ENCODE results near the gene GET3. TPM values are rescaled to one million over a fixed set of nuclear protein-coding genes. Genes with fewer than 3 reads are reported as not detected.

Gene GET3
- total and polyA plus RNA-seq, 2 of the 4 experiments (the other 2 are of a cell fraction), result 129 to 152 TPM

DNA sequence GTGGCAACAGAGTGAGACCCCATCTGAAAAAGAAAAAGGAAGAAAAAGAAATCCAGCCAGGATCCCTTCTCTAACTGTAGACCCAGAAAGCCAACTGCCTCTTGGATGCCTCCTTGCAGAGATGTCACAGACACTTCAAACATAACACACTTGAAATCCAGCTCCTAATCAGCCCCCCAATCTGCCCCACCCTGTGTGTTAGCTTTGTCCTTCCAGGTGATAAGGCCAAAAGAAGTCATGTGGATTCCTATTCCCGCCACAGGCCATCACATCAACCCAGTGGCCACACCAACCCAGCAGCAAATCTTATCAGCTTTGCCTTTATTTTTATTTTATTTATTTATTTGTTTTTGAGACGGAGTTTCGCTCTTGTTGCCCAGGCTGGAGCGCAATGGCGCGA is 22.4 kb downstream of the GET3 start:
- H2AK5ac ChIP-seq (ENCODE audit: low read depth, low read length), result no peak overlapping the region
- peaks cover 9% of the 10 kb centered on the region for H3K36me3 ChIP-seq (ENCODE audit: control insufficient read depth, insufficient read depth, low read length)
- intact Hi-C loops (cut with micrococcal nuclease) (loop anchor here (1.0 kb wide), 1 partner anchor 37 kb away; no protein-coding TSS in a partner anchor), in situ Hi-C loops (cut with MboI; ENCODE audit: low sequenced_read_pairs) (no loop called here), dilution Hi-C loops (cut with HindIII; ENCODE audit: low sequenced_read_pairs, unreplicated experiment) (no loop called here)
- no peak overlapping the region for H3K18ac ChIP-seq (ENCODE audit: low read depth, low read length)
- H3K9me1 ChIP-seq (ENCODE audit: insufficient read depth, low read length), result no peaks in the 10 kb centered on the region
- no peak for TF ChIP-seq MAZ (IDR thresholded peaks at IDR 0.05; ENCODE audit: borderline replicate concordance, low read depth, low read length)
- TF ChIP-seq BHLHE40 (IDR thresholded peaks at IDR 0.05; ENCODE audit: low read depth, low read length), result no peak
- no peak for TF ChIP-seq NFE2L2 (IDR thresholded peaks at IDR 0.05; ENCODE audit: low read depth, low read length)
- TF ChIP-seq SMC3 (IDR thresholded peaks at IDR 0.05; ENCODE audit: low read depth, low read length), result no peak
- TF ChIP-seq MAFK (IDR thresholded peaks at IDR 0.05; ENCODE audit: low read depth, low read length), result no peak
- TF ChIP-seq ELK1 (IDR thresholded peaks at IDR 0.05; ENCODE audit: borderline replicate concordance, low read depth, low read length), result no peak
- TF ChIP-seq CHD1 (IDR thresholded peaks at IDR 0.05; ENCODE audit: low read depth, low read length), result no peak
- no peak overlapping the region for H2BK20ac ChIP-seq (ENCODE audit: low read depth, low read length)
- no peak overlapping the region for H3K56ac ChIP-seq (ENCODE audit: extremely low read depth, insufficient read depth, low read length)
- H3K79me1 ChIP-seq (ENCODE audit: low read depth in 1 of 2, low read length in 2 of 2), result no peaks in the 10 kb centered on the region
- H2AFZ ChIP-seq (replicated peaks; ENCODE audit: low read length, poor library complexity), result no peak overlapping the region
- H3K14ac ChIP-seq (replicated peaks; ENCODE audit: low read depth, low read length), result no peak overlapping the region
- no peak overlapping the region for H3K4me3 ChIP-seq (ENCODE audit: insufficient read depth, low read depth, low read length)
- no peak overlapping the region for H3K9ac ChIP-seq (ENCODE audit: low read depth, low read length)
- no peak overlapping the region for H3K23ac ChIP-seq (ENCODE audit: low read depth, low read length)
- H3K4ac ChIP-seq (ENCODE audit: low read depth, low read length), result no peak overlapping the region
- H2BK5ac ChIP-seq (ENCODE audit: low read depth, low read length, poor library complexity, severe bottlenecking), result no peak overlapping the region
- H4K8ac ChIP-seq (ENCODE audit: low read depth in 2 of 2, low read length in 2 of 2), result no peak overlapping the region
- ATAC-seq (ENCODE audit: low read depth) (no peak), DNase-seq (no peak)
- no TSS peak for BruUV-seq (replicated peaks)
- H2AK9ac ChIP-seq (replicated peaks; ENCODE audit: low read depth, low read length, poor library complexity), result no peak overlapping the region
- ChIA-PET POLR2A (ENCODE audit: unreplicated experiment) (no interaction called here), CTCF (interaction anchor here (0.8 to 2.1 kb wide), 3 partner anchors 36 to 88 kb away, joined by 5 to 21 read pairs (median 5); no protein-coding TSS in a partner anchor)
- H4K20me1 ChIP-seq (ENCODE audit: insufficient read depth, low read length), result no peaks in the 10 kb centered on the region
- H3K4me1 ChIP-seq (ENCODE audit: control insufficient read depth, insufficient read depth, low read length), result no peaks in the 10 kb centered on the region
- no peak overlapping the region for H4K5ac ChIP-seq (ENCODE audit: low read depth, low read length)
- H4K91ac ChIP-seq (ENCODE audit: insufficient read depth, low read depth, low read length), result no peak overlapping the region
- no peaks in the 10 kb centered on the region for H3K9me3 ChIP-seq (ENCODE audit: control insufficient read depth, insufficient read depth, low read length)
- H2BK15ac ChIP-seq (ENCODE audit: low read depth, low read length), result no peak overlapping the region
- H3K27me3 ChIP-seq (ENCODE audit: control insufficient read depth, insufficient read depth, low read length), result no peaks in the 10 kb centered on the region
- H2BK120ac ChIP-seq (ENCODE audit: low read depth, low read length), result no peak overlapping the region
- no peak overlapping the region for H3K27ac ChIP-seq (ENCODE audit: insufficient read depth, low read length)
- no CpG with 5 or more reads among the region's 6 CpGs for WGBS, 2 experiments (ENCODE audit: extremely low coverage in 2 of 2, insufficient read length in 1 of 2)
- no peak overlapping the region for H3K4me2 ChIP-seq (ENCODE audit: low read depth, low read length)
